ENCODE results near the gene POLR2J.

DNA sequence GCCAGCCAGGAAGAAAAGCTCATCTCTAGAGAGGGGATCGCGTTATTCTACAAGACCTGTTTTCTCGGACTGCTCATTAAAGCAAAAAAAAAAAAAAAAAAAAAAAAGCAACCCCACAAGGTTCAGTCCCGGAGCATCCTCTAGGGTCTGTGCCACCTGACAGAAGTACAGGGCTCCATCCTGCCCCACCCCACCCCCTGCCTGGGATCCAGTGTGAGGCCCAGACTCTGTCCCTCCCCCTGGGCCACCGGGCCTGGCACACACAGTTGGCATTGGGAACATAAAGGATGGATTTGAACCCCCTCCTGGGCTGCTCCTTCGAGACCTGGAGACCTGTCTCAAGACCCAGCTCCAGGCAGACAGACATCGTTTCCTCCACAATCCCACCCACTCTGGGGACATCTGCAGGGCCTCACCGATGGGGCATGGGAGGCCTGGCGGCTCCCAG lies 44.7 kb downstream of the POLR2J start:
- TF ChIP-seq, protein P1, sequence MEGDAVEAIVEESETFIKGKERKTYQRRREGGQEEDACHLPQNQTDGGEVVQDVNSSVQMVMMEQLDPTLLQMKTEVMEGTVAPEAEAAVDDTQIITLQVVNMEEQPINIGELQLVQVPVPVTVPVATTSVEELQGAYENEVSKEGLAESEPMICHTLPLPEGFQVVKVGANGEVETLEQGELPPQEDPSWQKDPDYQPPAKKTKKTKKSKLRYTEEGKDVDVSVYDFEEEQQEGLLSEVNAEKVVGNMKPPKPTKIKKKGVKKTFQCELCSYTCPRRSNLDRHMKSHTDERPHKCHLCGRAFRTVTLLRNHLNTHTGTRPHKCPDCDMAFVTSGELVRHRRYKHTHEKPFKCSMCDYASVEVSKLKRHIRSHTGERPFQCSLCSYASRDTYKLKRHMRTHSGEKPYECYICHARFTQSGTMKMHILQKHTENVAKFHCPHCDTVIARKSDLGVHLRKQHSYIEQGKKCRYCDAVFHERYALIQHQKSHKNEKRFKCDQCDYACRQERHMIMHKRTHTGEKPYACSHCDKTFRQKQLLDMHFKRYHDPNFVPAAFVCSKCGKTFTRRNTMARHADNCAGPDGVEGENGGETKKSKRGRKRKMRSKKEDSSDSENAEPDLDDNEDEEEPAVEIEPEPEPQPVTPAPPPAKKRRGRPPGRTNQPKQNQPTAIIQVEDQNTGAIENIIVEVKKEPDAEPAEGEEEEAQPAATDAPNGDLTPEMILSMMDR (tag by site-specific recombination; IDR thresholded peaks at IDR 0.05): 0 out of 2 replicates have a peak, but pooled peaks have one; percentile 4
- TF ChIP-seq MZF1 (tag by site-specific recombination; IDR thresholded peaks at IDR 0.05; ENCODE audit: borderline replicate concordance) (no peak), ZNF404 (tag by site-specific recombination; IDR thresholded peaks at IDR 0.05) (no peak), OSR2 (tag by site-specific recombination; IDR thresholded peaks at IDR 0.05) (no peak), ZNF311 (tag by site-specific recombination; IDR thresholded peaks at IDR 0.05; ENCODE audit: borderline replicate concordance) (no peak), ZNF76 (tag by site-specific recombination; IDR thresholded peaks at IDR 0.05; ENCODE audit: borderline replicate concordance, low read depth) (no peak)
- TF ChIP-seq, protein P2, sequence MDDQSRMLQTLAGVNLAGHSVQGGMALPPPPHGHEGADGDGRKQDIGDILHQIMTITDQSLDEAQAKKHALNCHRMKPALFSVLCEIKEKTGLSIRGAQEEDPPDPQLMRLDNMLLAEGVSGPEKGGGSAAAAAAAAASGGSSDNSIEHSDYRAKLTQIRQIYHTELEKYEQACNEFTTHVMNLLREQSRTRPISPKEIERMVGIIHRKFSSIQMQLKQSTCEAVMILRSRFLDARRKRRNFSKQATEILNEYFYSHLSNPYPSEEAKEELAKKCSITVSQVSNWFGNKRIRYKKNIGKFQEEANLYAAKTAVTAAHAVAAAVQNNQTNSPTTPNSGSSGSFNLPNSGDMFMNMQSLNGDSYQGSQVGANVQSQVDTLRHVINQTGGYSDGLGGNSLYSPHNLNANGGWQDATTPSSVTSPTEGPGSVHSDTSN (CRISPR knock-in tag; IDR thresholded peaks at IDR 0.05): no peak
- TF ChIP-seq, protein P3, sequence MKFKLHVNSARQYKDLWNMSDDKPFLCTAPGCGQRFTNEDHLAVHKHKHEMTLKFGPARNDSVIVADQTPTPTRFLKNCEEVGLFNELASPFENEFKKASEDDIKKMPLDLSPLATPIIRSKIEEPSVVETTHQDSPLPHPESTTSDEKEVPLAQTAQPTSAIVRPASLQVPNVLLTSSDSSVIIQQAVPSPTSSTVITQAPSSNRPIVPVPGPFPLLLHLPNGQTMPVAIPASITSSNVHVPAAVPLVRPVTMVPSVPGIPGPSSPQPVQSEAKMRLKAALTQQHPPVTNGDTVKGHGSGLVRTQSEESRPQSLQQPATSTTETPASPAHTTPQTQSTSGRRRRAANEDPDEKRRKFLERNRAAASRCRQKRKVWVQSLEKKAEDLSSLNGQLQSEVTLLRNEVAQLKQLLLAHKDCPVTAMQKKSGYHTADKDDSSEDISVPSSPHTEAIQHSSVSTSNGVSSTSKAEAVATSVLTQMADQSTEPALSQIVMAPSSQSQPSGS (tag by site-specific recombination; IDR thresholded peaks at IDR 0.05; ENCODE audit: low read depth): no peak
- TF ChIP-seq, protein P4, sequence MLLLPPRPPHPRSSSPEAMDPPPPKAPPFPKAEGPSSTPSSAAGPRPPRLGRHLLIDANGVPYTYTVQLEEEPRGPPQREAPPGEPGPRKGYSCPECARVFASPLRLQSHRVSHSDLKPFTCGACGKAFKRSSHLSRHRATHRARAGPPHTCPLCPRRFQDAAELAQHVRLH (tag by site-specific recombination; IDR thresholded peaks at IDR 0.05): no peak

Measured in HEK293 (cell line).